ENCODE results near the gene FDCSP. TPM values are rescaled to one million over a fixed set of nuclear protein-coding genes. Genes with fewer than 3 reads are reported as not detected.
"Not testable (repeated sequence)": the region's sequence is repeated elsewhere in the genome, so short reads cannot be mapped to it uniquely, and the experiment has no call there.

Gene FDCSP
- not detected in 2 replicates for total RNA-seq

GRCh38 chr4:70225824-70226223 lies at the start of gene FDCSP:
FDCSP (plus strand) TSS chr4:70226124; CDS start chr4:70231195, 5,071 bp downstream.
- DNase-seq (ENCODE audit: low read depth in 2 of 2), result no peak

GRCh38 chr4:70177090-70177489 lies 48.8 kb upstream of the FDCSP start:
- no peak for DNase-seq (ENCODE audit: low read depth in 2 of 2)

GRCh38 chr4:70178075-70178660 lies 47.8 kb upstream of the FDCSP start:
- no peak for DNase-seq (ENCODE audit: low read depth in 2 of 2)

- DNase-seq (ENCODE audit: low read depth in 2 of 2), result no peak
These were observed 46.1 kb upstream of the FDCSP start for GRCh38 chr4:70179811-70180210.

GRCh38 chr4:70181864-70182263 lies 44.1 kb upstream of the FDCSP start:
- DNase-seq (ENCODE audit: low read depth in 2 of 2), result no peak

GRCh38 chr4:70182517-70183167 lies 43.3 kb upstream of the FDCSP start:
- no peak for DNase-seq (ENCODE audit: low read depth in 2 of 2)

GRCh38 chr4:70183168-70183939 lies 42.6 kb upstream of the FDCSP start:
- DNase-seq (ENCODE audit: low read depth in 2 of 2), result peak; percentile 64 to 81

- no peak for DNase-seq (ENCODE audit: low read depth in 2 of 2)
These were observed 42.0 kb upstream of the FDCSP start for GRCh38 chr4:70183940-70184246.

- no peak for DNase-seq (ENCODE audit: low read depth in 2 of 2)
These were observed 38.7 kb upstream of the FDCSP start for GRCh38 chr4:70187216-70187615.

GRCh38 chr4:70190579-70190978 lies 35.3 kb upstream of the FDCSP start:
- DNase-seq (ENCODE audit: low read depth in 2 of 2), result no peak

- DNase-seq (ENCODE audit: low read depth in 2 of 2), result no peak
These were observed 34.3 kb upstream of the FDCSP start for GRCh38 chr4:70191647-70192046.

GRCh38 chr4:70192895-70193294 lies 33.0 kb upstream of the FDCSP start:
- DNase-seq (ENCODE audit: low read depth in 2 of 2), result no peak

- DNase-seq (ENCODE audit: low read depth in 2 of 2), result no peak
These were observed 30.5 kb upstream of the FDCSP start, which contains the start of gene ODAM for GRCh38 chr4:70195425-70195824. ODAM (plus strand) TSS chr4:70195725; CDS start chr4:70196544, 819 bp downstream.

- no peak for DNase-seq (ENCODE audit: low read depth in 2 of 2)
These were observed 29.1 kb upstream of the FDCSP start for GRCh38 chr4:70196857-70197256.

- DNase-seq (ENCODE audit: low read depth in 2 of 2), result no peak
These were observed 28.1 kb upstream of the FDCSP start for GRCh38 chr4:70197842-70198241.

GRCh38 chr4:70203601-70204000 lies 22.3 kb upstream of the FDCSP start:
- DNase-seq (ENCODE audit: low read depth in 2 of 2), result no peak

GRCh38 chr4:70212752-70213151 lies 13.2 kb upstream of the FDCSP start:
- DNase-seq (ENCODE audit: low read depth in 2 of 2), result not testable (repeated sequence)

- DNase-seq (ENCODE audit: low read depth in 2 of 2), result not testable (repeated sequence)
These were observed 9.8 kb upstream of the FDCSP start for GRCh38 chr4:70216109-70216508.

- not testable (repeated sequence) for DNase-seq (ENCODE audit: low read depth in 2 of 2)
These were observed 9.4 kb upstream of the FDCSP start for GRCh38 chr4:70216550-70216949.

- DNase-seq (ENCODE audit: low read depth in 2 of 2), result not testable (repeated sequence)
These were observed 4.5 kb upstream of the FDCSP start for GRCh38 chr4:70221389-70221788.

GRCh38 chr4:70221818-70222217 lies 4.1 kb upstream of the FDCSP start:
- not testable (repeated sequence) for DNase-seq (ENCODE audit: low read depth in 2 of 2)

- no peak for DNase-seq (ENCODE audit: low read depth in 2 of 2)
These were observed 10.2 kb downstream of the FDCSP start for GRCh38 chr4:70236125-70236524.
